Heart right ventricle (tissue), 16 donors: Measurements from ENCODE around the gene FANK1. TPM values are rescaled to one million over a fixed set of nuclear protein-coding genes. Genes with fewer than 3 reads are reported as not detected.

Experiments used
- ATAC-seq, 8 donors: fragments of 200-7000 bp; cut with Tn5 transposase; one replicate each; pipeline ENCODE4 v1.9.1; 2020; ENCODE audit warnings: mild to moderate bottlenecking in 8 of 8, moderate library complexity in 8 of 8, moderate number of reproducible peaks in 1 of 8
- DNase-seq, 2 donors: peaks; one replicate each; pipeline ENCODE4 v3.0.0-alpha.2; 2020
- H3K27ac ChIP-seq, 10 donors: fragments of 200-600 bp; sonication (generic) in 2 of 10; one replicate each; pipeline versions ENCODE4 v1.5.0 to v1.8.0; 2020 to 2022; ENCODE audit warnings: mild to moderate bottlenecking in 3 of 10
- H3K27me3 ChIP-seq, 7 donors: fragments of 200-600 bp; one replicate each; pipeline ENCODE4 v1.8.0; 2021 to 2022; ENCODE audit warnings: mild to moderate bottlenecking in 2 of 7
- H3K36me3 ChIP-seq, 9 donors: fragments of 200-600 bp; sonication (generic) in 1 of 9; one replicate each; pipeline versions ENCODE4 v1.5.0 to v1.8.0; 2020 to 2022; ENCODE audit warnings: mild to moderate bottlenecking in 2 of 9
- H3K4me1 ChIP-seq, 9 donors: fragments of 200-600 bp; sonication (generic) in 1 of 9; one replicate each; pipeline versions ENCODE4 v1.5.0 to v1.8.0; 2020 to 2022; ENCODE audit warnings: mild to moderate bottlenecking in 4 of 9
- H3K4me3 ChIP-seq, 10 donors: fragments of 200-600 bp; sonication (generic) in 2 of 10; one replicate each; pipeline versions ENCODE4 v1.5.0 to v1.8.0; 2020 to 2022; ENCODE audit warnings: mild to moderate bottlenecking in 7 of 10, moderate library complexity in 2 of 10
- H3K9me3 ChIP-seq, 11 donors: fragments of 200-600 bp in 10 of 11; sonication (generic) in 2 of 11; one replicate each; pipeline versions ENCODE4 v1.5.0 to v1.8.0; 2013 to 2022; ENCODE audit warnings: mild to moderate bottlenecking in 2 of 11, control low read depth in 1 of 11, moderate library complexity in 1 of 11
- WGBS, 2 donors: extraction: QIAGEN DNeasy Blood & Tissue Kit; methylation state at CpG; one replicate each; pipeline ENCODE4 v1.1.7; 2013; ENCODE audit warnings: inconsistent platforms in 1 of 2; 5-methylcytosine and 5-hydroxymethylcytosine counted together
- intact Hi-C, 10 donors: fragments of 100-400 bp; cut with DNase I; formaldehyde crosslinking; loops; one replicate each; pipeline versions ENCODE4 v1.11.1 to v1.14.2; 2022
- polyA plus RNA-seq, 2 donors: library from polyadenylated mRNA; stranded (reverse); fragments of 200-250 nt; gene quantifications; one replicate each; pipeline ENCODE4 v1.2.3, GENCODE V29; 2013
- total RNA-seq, 10 donors: library from RNA; stranded (reverse); fragmentation: NEBNext Ultra II Directional in 3 of 10; extraction: Animal tissue kit (Norgen Biotek cat#: 25700) in 3 of 10; gene quantifications; one replicate each; pipeline versions ENCODE4 v1.2.1 to v1.2.4, GENCODE V29; 2021 to 2023
- TF ChIP-seq, protein P1 (sequence below), 9 donors: fragments of 200-600 bp; sonication (generic) in 2 of 9; IDR thresholded peaks; one replicate each; pipeline versions ENCODE4 v1.5.0 to v1.8.0; 2021 to 2022; ENCODE audit warnings: antibody characterized with exemption in 9 of 9, mild to moderate bottlenecking in 5 of 9, moderate library complexity in 1 of 9
- donor health status: Arrhythmogenic right ventricular cardiomyopathy.
- donor health status: ischemic (EF 13 %, LVEDD 7.1; RV severe dilation, severe dysfunction).
- donor health status: healthy with polysubstance abuse.
- donor health status: DM: no; HTN: yes; CAD: no.
- donor health status: DM: no; HTN: no; CAD: no.
- donor health status: ischemic (EF 25% LVEDD 6.9; RV normal size, moderate dysfunction).
- donor health status: ischemic (EF 25% LVEDD 5.7; RV mildly dilated, moderate dysfunction).
- donor health status: healthy.
- donor health status: DM: yes; HTN: yes; CAD: no.
- donor health status: Ischemic cardiomyopathy.
- donor health status: ischemic (EF 35%, LVEDD 5.7; RV mildly dilated, moderate dysfunction).
- donor health status: nonischemic (EF 11% LVEDD 7.7; RV severe dilation, severe dysfunction).
- donor health status: DM: yes; HTN: yes; CAD: no.
- donor health status: PGD.
- donor health status: ischemic (EF 29% LVEDD 5.4; RV normal size, mild dysfunction).
- donor health status: nonischemic (EF 23%, LVEDD 6.1; RV moderate dilation, normal function).

Gene FANK1
- total and polyA plus RNA-seq, 12 donors: 0.40 to 1.2 (median 0.68) TPM; not detected in 3

- Histone ChIP-seq H3K36me3 (no peaks in the 10 kb centered on the region), H3K4me3 (no peak overlapping the region), H3K27ac (no peak overlapping the region), H3K9me3 (no peaks in the 10 kb centered on the region), H3K27me3 (no peaks in the 10 kb centered on the region), H3K4me1 (no peaks in the 10 kb centered on the region)
- intact Hi-C loops: no loop called here
- 93 to 96% methylated on average over 9 of the region's 9 CpGs for WGBS, 2 donors
- DNase-seq (no peak), ATAC-seq (no peak)
- TF ChIP-seq, protein P1, sequence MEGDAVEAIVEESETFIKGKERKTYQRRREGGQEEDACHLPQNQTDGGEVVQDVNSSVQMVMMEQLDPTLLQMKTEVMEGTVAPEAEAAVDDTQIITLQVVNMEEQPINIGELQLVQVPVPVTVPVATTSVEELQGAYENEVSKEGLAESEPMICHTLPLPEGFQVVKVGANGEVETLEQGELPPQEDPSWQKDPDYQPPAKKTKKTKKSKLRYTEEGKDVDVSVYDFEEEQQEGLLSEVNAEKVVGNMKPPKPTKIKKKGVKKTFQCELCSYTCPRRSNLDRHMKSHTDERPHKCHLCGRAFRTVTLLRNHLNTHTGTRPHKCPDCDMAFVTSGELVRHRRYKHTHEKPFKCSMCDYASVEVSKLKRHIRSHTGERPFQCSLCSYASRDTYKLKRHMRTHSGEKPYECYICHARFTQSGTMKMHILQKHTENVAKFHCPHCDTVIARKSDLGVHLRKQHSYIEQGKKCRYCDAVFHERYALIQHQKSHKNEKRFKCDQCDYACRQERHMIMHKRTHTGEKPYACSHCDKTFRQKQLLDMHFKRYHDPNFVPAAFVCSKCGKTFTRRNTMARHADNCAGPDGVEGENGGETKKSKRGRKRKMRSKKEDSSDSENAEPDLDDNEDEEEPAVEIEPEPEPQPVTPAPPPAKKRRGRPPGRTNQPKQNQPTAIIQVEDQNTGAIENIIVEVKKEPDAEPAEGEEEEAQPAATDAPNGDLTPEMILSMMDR (IDR thresholded peaks at IDR 0.05): no peak
Observed at GRCh38 chr10:125995726-125996304, 99.5 kb downstream of the FANK1 start.

GRCh38 chr10:125997586-125997985, 101.2 kb downstream of the FANK1 start:
- H3K4me1 ChIP-seq: no peaks in the 10 kb centered on the region
- TF ChIP-seq, protein P1 (IDR thresholded peaks at IDR 0.05): no peak
- intact Hi-C loops: no loop called here
- no peak overlapping the region for H3K27ac ChIP-seq
- no peaks in the 10 kb centered on the region for H3K27me3 ChIP-seq
- DNase-seq (no peak), ATAC-seq (no peak)
- WGBS, 2 donors: 94% methylated on average over 12 of the region's 12 CpGs
- no peak overlapping the region for H3K4me3 ChIP-seq
- no peaks in the 10 kb centered on the region for H3K9me3 ChIP-seq
- no peaks in the 10 kb centered on the region for H3K36me3 ChIP-seq

DNA sequence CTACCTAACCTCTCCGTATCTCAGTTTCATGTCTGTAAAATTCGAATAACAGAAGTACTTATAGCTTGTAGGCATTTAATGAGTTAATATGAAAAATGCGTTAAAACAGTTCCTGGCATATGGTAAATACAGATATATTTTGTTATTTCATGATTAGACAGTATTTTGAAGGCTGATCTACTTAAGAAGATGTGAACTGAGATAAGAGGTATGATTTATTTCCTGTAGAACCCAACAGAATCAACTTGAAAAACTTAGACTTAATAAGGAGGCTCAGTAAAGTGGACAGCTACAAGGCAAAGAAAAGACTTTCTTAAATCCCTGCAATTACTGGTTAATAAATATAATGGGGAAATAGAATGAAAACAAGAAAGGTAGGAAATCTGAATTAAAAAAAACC, 103.3 kb downstream of the FANK1 start:
- no peak overlapping the region for H3K4me3 ChIP-seq
- no peak overlapping the region for H3K27ac ChIP-seq
- no peaks in the 10 kb centered on the region for H3K9me3 ChIP-seq
- H3K4me1 ChIP-seq: no peaks in the 10 kb centered on the region
- DNase-seq (no peak), ATAC-seq (no peak)
- WGBS, 2 donors: 71 to 76% methylated on average over 3 of the region's 3 CpGs
- intact Hi-C loops: no loop called here
- TF ChIP-seq, protein P1 (IDR thresholded peaks at IDR 0.05): no peak
- no peaks in the 10 kb centered on the region for H3K27me3 ChIP-seq
- no peaks in the 10 kb centered on the region for H3K36me3 ChIP-seq

DNA sequence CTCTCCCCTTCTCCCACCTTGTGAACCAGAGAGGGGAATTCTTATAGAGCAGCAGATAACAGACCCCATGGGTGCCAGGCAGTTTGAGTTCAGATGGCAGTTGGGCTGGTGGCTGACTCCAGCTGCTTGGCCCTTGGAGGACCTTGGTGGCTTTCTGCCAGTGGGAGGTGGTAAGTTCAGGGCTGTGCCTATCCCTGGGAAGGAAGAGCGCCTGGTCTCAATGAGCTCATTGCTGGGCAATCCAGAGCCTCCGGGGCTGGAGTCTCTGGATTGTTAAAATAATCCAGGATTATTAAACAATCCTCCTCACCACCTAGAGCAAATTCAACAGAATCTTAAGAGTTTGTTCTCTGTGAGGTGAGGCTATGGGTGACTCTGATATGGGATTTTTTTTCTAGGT, 105.2 kb downstream of the FANK1 start:
- intact Hi-C loops: no loop called here
- no peaks in the 10 kb centered on the region for H3K9me3 ChIP-seq
- 49 to 52% methylated on average over 2 of the region's 2 CpGs for WGBS, 2 donors
- H3K36me3 ChIP-seq: no peaks in the 10 kb centered on the region
- no peaks in the 10 kb centered on the region for H3K4me1 ChIP-seq
- DNase-seq (no peak), ATAC-seq (peak in 2 of 8 donors; percentile 34 to 47)
- H3K27me3 ChIP-seq: no peaks in the 10 kb centered on the region
- TF ChIP-seq, protein P1 (IDR thresholded peaks at IDR 0.05): no peak
- no peak overlapping the region for H3K27ac ChIP-seq
- H3K4me3 ChIP-seq: no peak overlapping the region
